GM23338 (cell line): Measurements from ENCODE around the gene CDHR2. TPM values are rescaled to one million over a fixed set of nuclear protein-coding genes. Genes with fewer than 3 reads are reported as not detected.
A peak's percentile ranks its signal among the peaks of the same experiment; 100 is the strongest.

Experiments used
- ATAC-seq: fragments of 200-7000 bp; cut with Tn5 transposase; 3 replicates; pipeline ENCODE4 v1.9.1; 2020
- DNase-seq: peaks from one replicate; pipeline ENCODE4 v3.0.0-alpha.2; 2015; ENCODE audit warnings: low spot score
- H2AFZ ChIP-seq: fragments of 200-600 bp; sonication (generic); 2 replicates; pipeline ENCODE4 v1.8.0; 2016; ENCODE audit warnings: antibody characterized with exemption, mild to moderate bottlenecking, moderate library complexity
- H3F3A ChIP-seq: fragments of 200-600 bp; sonication (generic); replicated peaks from 2 replicates; pipeline ENCODE4 v1.8.0; 2017; ENCODE audit warnings: antibody characterized with exemption, mixed run types, low read depth
- H3K27ac ChIP-seq: fragments of 200-600 bp; sonication (generic); 2 replicates; pipeline ENCODE4 v1.6.1; 2016; ENCODE audit warnings: low read depth
- H3K27me3 ChIP-seq: fragments of 200-600 bp; sonication (generic); 2 replicates; pipeline ENCODE4 v1.8.0; 2016; ENCODE audit warnings: mild to moderate bottlenecking, mixed run types, moderate library complexity; ENCODE audit not compliant: insufficient read depth
- H3K36me3 ChIP-seq: fragments of 200-600 bp; sonication (generic); 2 replicates; pipeline ENCODE4 v1.8.0; 2016; ENCODE audit warnings: mild to moderate bottlenecking; ENCODE audit not compliant: insufficient read depth
- H3K4me1 ChIP-seq: fragments of 200-600 bp; sonication (generic); 2 replicates; pipeline ENCODE4 v1.8.0; 2016; ENCODE audit warnings: mild to moderate bottlenecking, moderate library complexity; ENCODE audit not compliant: insufficient read depth
- H3K4me2 ChIP-seq: fragments of 200-600 bp; sonication (generic); 2 replicates; pipeline ENCODE4 v1.7.1; 2017; ENCODE audit warnings: mixed run types
- H3K4me3 ChIP-seq: fragments of 200-600 bp; sonication (generic); 2 replicates; pipeline ENCODE4 v1.6.1; 2016; ENCODE audit warnings: mixed run types
- H3K79me2 ChIP-seq: fragments of 200-600 bp; sonication (generic); replicated peaks from 2 replicates; pipeline ENCODE4 v1.8.0; 2017; ENCODE audit warnings: mild to moderate bottlenecking; ENCODE audit not compliant: insufficient read depth
- H3K9me2 ChIP-seq: fragments of 200-600 bp; sonication (generic); 2 replicates; pipeline ENCODE4 v1.8.0; 2017; ENCODE audit not compliant: insufficient read depth
- H4K20me1 ChIP-seq: fragments of 200-600 bp; sonication (generic); replicated peaks from 2 replicates; pipeline ENCODE4 v1.8.0; 2017; ENCODE audit warnings: mild to moderate bottlenecking; ENCODE audit not compliant: insufficient read depth
- H3K27ac Mint-ChIP-seq: 2 replicates; pipeline ENCODE4 v1.8.0; 2020; ENCODE audit warnings: inconsistent platforms, mild to moderate bottlenecking, moderate library complexity, mixed read lengths
- H3K27me3 Mint-ChIP-seq: 3 replicates; pipeline ENCODE4 v1.8.0; 2022; ENCODE audit warnings: low read depth, mild to moderate bottlenecking, moderate library complexity, mixed read lengths, inconsistent platforms; ENCODE audit not compliant: insufficient read depth, poor library complexity
- H3K36me3 Mint-ChIP-seq: 3 replicates; pipeline ENCODE4 v1.8.0; 2021; ENCODE audit warnings: low read depth, mild to moderate bottlenecking, inconsistent platforms, moderate library complexity, mixed read lengths
- H3K4me1 Mint-ChIP-seq: 3 replicates; pipeline ENCODE4 v1.8.0; 2020; ENCODE audit warnings: mild to moderate bottlenecking, inconsistent platforms, mixed read lengths
- H3K4me3 Mint-ChIP-seq: 3 replicates; pipeline ENCODE4 v1.8.0; 2021; ENCODE audit warnings: moderate library complexity, mild to moderate bottlenecking, inconsistent platforms, mixed read lengths
- H3K9me3 Mint-ChIP-seq: 3 replicates; pipeline ENCODE4 v1.8.0; 2020; ENCODE audit warnings: moderate library complexity, mild to moderate bottlenecking, inconsistent platforms, mixed read lengths
- CREB1 ChIP-seq: fragments of 250-450 bp; sonication (Bioruptor Pico); IDR thresholded peaks from 2 replicates; pipeline ENCODE4 v1.5.0; 2020; ENCODE audit warnings: low read depth, mild to moderate bottlenecking, moderate library complexity
- CTCF ChIP-seq, 2 experiments: fragments of 200-600 bp in 1 of 2; sonication (generic) in 1 of 2; conservative IDR thresholded peaks; 2 replicates each; pipeline versions ENCODE4 v1.5.1 to v1.6.1; 2016 to 2017; ENCODE audit warnings: antibody characterized with exemption in 2 of 2, low read depth in 2 of 2, mild to moderate bottlenecking in 2 of 2, moderate library complexity in 1 of 2
- ETS1 ChIP-seq: IDR thresholded peaks from 2 replicates; pipeline ENCODE4 v1.6.1; 2016; ENCODE audit warnings: antibody characterized with exemption
- EZH2 ChIP-seq: fragments of 200-600 bp; sonication (generic); IDR thresholded peaks from one replicate; pipeline ENCODE4 v1.8.0; 2017; ENCODE audit warnings: antibody characterized with exemption, mild to moderate bottlenecking, low read depth; ENCODE audit not compliant: unreplicated experiment
- JUNB ChIP-seq: IDR thresholded peaks from one replicate; pipeline ENCODE4 v1.6.1; 2016; ENCODE audit warnings: antibody characterized with exemption; ENCODE audit not compliant: unreplicated experiment
- NANOG ChIP-seq: IDR thresholded peaks from 2 replicates; pipeline ENCODE4 v1.6.1; 2016; ENCODE audit warnings: antibody characterized with exemption, borderline replicate concordance
- REST ChIP-seq: IDR thresholded peaks from one replicate; pipeline ENCODE4 v1.6.1; 2018; ENCODE audit warnings: antibody characterized with exemption; ENCODE audit not compliant: unreplicated experiment
- ZNF331 ChIP-seq: fragments of 250-450 bp; sonication (Bioruptor Pico); IDR thresholded peaks from 2 replicates; pipeline ENCODE4 v1.5.0; 2020; ENCODE audit warnings: low read depth, mild to moderate bottlenecking, moderate library complexity
- ZNF462 ChIP-seq: fragments of 250-450 bp; sonication (Bioruptor Pico); IDR thresholded peaks from 2 replicates; pipeline ENCODE4 v1.5.0; 2020; ENCODE audit warnings: mild to moderate bottlenecking, moderate library complexity
- polyA plus RNA-seq: library from polyadenylated mRNA; unstranded; fragments of >200 nt; fragmentation: Nextera tagmentation; extraction: Ambion mirVana; gene quantifications from 2 replicates; pipeline ENCODE4 v1.2.1, GENCODE V29; 2016
- total RNA-seq: library from RNA; depleted of rRNA; stranded (reverse); fragments of >200 nt; shearing (Covaris generic); gene quantifications from 2 replicates; pipeline ENCODE4 v1.2.3, GENCODE V29; 2014

CDHR2 gene
- total and polyA plus RNA-seq, 2 experiments from 2014 or later: not detected

GRCh38 chr5:176642675-176643490 is 93.7 kb downstream of the CDHR2 start:
- H3K4me1 Mint-ChIP-seq: peaks cover 27% of the 10 kb centered on the region
- H3K27me3 Mint-ChIP-seq: peaks cover 13% of the 10 kb centered on the region
- ATAC-seq: no peak
- H3K4me1 ChIP-seq: peaks cover 4% of the 10 kb centered on the region; the same call in 1 of the 2 replicates
- DNase-seq: no peak
- no peak overlapping the region for H3K27ac ChIP-seq
- no peak overlapping the region for H3K4me2 ChIP-seq
- 0 out of 2 replicates have a peak, but pooled peaks cover 5% of the 10 kb centered on the region for H3F3A ChIP-seq
- no peaks in the 10 kb centered on the region for H3K9me2 ChIP-seq
- no peaks in the 10 kb centered on the region for H4K20me1 ChIP-seq
- no peaks in the 10 kb centered on the region for H3K27me3 ChIP-seq
- H3K27ac Mint-ChIP-seq: no peak overlapping the region
- no peaks in the 10 kb centered on the region for H3K36me3 Mint-ChIP-seq
- no peaks in the 10 kb centered on the region for H3K79me2 ChIP-seq
- H3K4me3 Mint-ChIP-seq: no peak overlapping the region
- TF ChIP-seq CTCF (conservative IDR thresholded peaks at IDR 0.05; ENCODE audit: low read depth in 2 of 2): no peak
- TF ChIP-seq ZNF331 (CRISPR knock-in tag): no peak
- TF ChIP-seq ZNF462 (CRISPR knock-in tag): no peak
- no peak for TF ChIP-seq NANOG
- TF ChIP-seq JUNB: no peak
- no peak for TF ChIP-seq ETS1
- no peak for TF ChIP-seq REST
- TF ChIP-seq EZH2: no peak
- TF ChIP-seq CREB1 (CRISPR knock-in tag): no peak
- H3K4me3 ChIP-seq: no peak overlapping the region
- H3K9me3 Mint-ChIP-seq: no peaks in the 10 kb centered on the region; the same call in 2 of the 3 replicates
- peak overlapping the region; percentile 59; the same call in 1 of the 2 replicates for H2AFZ ChIP-seq
- no peaks in the 10 kb centered on the region for H3K36me3 ChIP-seq
